Astrocyte of the cerebellum (primary cell): Measurements from ENCODE around the gene SH3YL1.

Source experiments
- DNase-seq: peaks from one replicate; pipeline ENCODE4 v3.0.0-alpha.2; 2011; ENCODE audit warnings: low read depth
- H3K4me3 ChIP-seq: 2 replicates; pipeline ENCODE4 v1.5.1; 2011; ENCODE audit warnings: mild to moderate bottlenecking, low read depth, low read length, moderate library complexity
- CTCF ChIP-seq: IDR thresholded peaks from 2 replicates; pipeline ENCODE4 v1.5.1; 2012; ENCODE audit warnings: low read length, low read depth, moderate library complexity, mild to moderate bottlenecking; ENCODE audit errors: missing control alignments
- in situ Hi-C: cut with HindIII; loops from 2 replicates; pipeline ENCODE4 v1.10.0; 2017; ENCODE audit warnings: low sequenced_read_pairs

Gene SH3YL1

GRCh38 chr2:228518-229278, 35.1 kb downstream of the SH3YL1 start:
- TF ChIP-seq CTCF, result no peak
- H3K4me3 ChIP-seq, result no peak overlapping the region
- in situ Hi-C loops, result no loop called here
- DNase-seq, result no peak

- H3K4me3 ChIP-seq, result no peak overlapping the region
- TF ChIP-seq CTCF, result no peak
- DNase-seq, result no peak
- in situ Hi-C loops, result no loop called here
These were observed 35.7 kb downstream of the SH3YL1 start for GRCh38 chr2:228115-228514.

- H3K4me3 ChIP-seq, result no peak overlapping the region
- DNase-seq, result no peak
- in situ Hi-C loops, result no loop called here
- no peak for TF ChIP-seq CTCF
These were observed 39.7 kb downstream of the SH3YL1 start for GRCh38 chr2:223971-224760.

- in situ Hi-C loops, result no loop called here
- no peak for DNase-seq
- no peak overlapping the region for H3K4me3 ChIP-seq
These were observed 40.4 kb downstream of the SH3YL1 start for GRCh38 chr2:223451-223850.

GRCh38 chr2:216068-216467, 47.8 kb downstream of the SH3YL1 start:
- H3K4me3 ChIP-seq, result no peak overlapping the region
- no peak for DNase-seq
- no peak for TF ChIP-seq CTCF
- in situ Hi-C loops, result no loop called here

More at GRCh38 chr2:223451-223850, 40.4 kb downstream of the SH3YL1 start:
- no peak for TF ChIP-seq CTCF

- in situ Hi-C loops, result no loop called here
- DNase-seq, result no peak
- no peak for TF ChIP-seq CTCF
- H3K4me3 ChIP-seq, result no peak overlapping the region
These were observed 49.7 kb downstream of the SH3YL1 start for GRCh38 chr2:213932-214693.
